GF-D8 (cell line): ENCODE results near the gene MYBPC1.
"Not testable (repeated sequence)": the region's sequence is repeated elsewhere in the genome, so short reads cannot be mapped to it uniquely, and the experiment has no call there.

Experiments used
- DNase-seq: peaks from one replicate; lab custom pipeline; 2025; lab: John Stamatoyannopoulos, UW

MYBPC1 gene

GRCh38 chr12:101653503-101653902 is 58.7 kb downstream of the MYBPC1 start:
- no peak for DNase-seq

DNA sequence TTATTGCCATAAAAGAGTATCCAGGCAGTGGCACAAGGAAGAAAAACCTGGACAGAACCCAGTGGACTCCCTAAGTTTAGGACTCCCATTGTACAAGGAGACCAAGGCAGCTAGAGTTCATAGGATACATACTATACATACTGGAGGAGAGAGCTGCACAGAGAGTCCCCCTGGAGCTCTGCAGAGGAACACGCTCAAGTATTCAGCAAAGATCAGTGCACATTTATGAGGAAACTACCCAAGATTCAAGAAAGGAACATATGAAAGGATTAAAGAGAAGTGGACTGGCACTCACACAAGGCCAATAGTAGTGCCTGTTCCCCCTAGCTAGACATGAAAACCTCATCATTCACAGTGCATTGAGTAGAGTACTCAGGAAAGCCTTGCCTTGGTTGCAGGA is 59.7 kb downstream of the MYBPC1 start:
- no peak for DNase-seq

DNA sequence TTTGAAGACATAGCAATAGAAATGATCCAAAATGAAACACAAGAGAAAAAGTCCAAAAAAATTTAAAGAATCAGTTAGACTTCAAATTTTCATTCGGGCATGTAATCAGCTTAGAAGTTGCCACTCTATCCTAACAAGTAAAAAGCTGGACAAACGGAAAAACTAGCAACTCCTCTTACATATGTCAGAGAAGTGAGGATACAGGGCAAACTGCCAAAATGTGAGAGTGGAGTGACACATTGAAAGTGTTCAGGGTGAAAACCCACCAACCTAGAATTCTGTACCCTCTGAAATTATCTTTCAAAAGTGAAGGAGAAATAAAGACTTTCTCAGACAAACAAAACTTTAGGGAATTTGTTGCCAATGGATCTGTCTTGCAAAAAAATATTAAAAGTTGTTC is 60.6 kb downstream of the MYBPC1 start:
- no peak for DNase-seq

GRCh38 chr12:101660662-101661061 is 65.9 kb downstream of the MYBPC1 start:
- DNase-seq, result not testable (repeated sequence)

- no peak for DNase-seq
These were observed 68.5 kb downstream of the MYBPC1 start for GRCh38 chr12:101663298-101663697.

GRCh38 chr12:101664992-101665391 is 70.2 kb downstream of the MYBPC1 start:
- no peak for DNase-seq

- DNase-seq, result no peak
These were observed 71.4 kb downstream of the MYBPC1 start for GRCh38 chr12:101666052-101666728.

DNA sequence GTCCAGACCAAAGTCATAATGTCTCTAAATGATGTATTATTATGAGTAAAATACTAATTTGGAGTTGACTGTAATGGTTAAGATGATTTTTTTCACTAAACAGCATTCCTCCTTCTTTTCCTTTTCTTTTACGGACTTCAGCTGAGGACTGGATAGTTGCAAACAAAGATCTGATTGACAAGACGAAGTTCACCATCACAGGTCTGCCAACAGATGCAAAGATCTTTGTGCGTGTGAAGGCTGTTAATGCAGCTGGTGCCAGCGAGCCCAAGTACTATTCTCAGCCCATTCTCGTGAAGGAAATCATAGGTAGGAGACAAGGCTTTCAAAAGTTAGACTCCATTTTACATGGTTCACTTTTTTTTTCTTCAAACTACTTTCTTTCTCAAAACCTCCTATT is 72.8 kb downstream of the MYBPC1 start:
- DNase-seq, result no peak

DNA sequence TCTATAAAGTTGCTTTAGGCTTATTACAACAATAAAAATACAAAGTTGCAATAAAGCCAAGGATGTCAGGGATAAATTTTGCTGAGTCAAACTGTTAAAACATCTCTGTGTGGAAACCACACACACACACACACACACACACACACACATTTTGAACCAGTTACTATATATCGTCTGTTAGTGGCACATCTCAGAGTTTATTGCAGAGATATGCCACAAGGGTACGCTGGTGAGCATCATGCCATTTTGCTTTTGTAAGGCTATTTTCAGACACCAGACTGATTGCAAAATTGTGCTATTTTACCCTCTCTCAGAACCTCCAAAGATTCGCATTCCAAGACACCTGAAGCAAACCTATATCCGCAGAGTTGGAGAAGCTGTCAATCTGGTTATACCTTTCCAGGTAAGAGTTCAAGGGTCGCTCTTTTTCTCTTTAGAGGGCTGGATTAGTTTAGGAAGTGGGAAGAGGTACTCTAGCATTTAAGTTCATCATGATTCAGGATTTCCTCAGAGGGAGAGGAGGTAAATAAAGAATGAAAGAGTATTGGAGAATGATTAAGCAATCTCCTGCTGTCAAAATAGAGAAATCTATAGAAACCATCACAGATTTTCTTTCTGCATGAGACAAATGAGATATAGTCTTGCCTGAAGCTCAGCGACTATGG is 75.4 kb downstream of the MYBPC1 start:
- peak; percentile 73 for DNase-seq

DNA sequence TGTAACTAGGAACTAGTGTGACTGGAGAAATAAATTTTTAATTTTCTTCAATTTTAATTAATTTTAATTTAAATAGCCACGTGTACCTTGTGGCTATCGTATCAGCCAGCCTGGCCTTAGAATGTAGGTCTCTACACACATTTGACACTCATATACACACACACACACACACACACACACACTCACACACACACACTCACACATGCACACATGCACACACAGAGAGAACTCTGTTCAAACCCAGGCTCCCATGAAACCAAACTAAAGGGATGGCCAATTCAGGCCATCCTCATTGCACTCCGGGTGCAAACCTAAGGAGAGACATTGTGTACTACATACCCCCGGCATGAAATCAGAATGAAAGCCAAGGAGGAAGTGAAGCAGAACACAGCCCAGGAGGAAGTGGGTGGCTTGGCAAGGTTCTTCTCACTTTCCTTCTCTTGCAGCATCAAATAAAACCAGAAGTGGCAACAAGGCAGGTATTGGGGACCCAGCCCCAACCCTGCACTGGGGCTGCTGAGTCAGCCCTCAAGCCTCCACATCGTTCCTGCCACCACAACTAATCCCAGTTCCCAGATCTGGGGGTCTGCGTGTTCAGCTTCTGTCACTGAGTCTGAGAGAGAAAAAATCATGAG is 76.5 kb downstream of the MYBPC1 start:
- peak; percentile 86 for DNase-seq

- DNase-seq, result no peak
These were observed 77.1 kb downstream of the MYBPC1 start for GRCh38 chr12:101671833-101672232.

DNA sequence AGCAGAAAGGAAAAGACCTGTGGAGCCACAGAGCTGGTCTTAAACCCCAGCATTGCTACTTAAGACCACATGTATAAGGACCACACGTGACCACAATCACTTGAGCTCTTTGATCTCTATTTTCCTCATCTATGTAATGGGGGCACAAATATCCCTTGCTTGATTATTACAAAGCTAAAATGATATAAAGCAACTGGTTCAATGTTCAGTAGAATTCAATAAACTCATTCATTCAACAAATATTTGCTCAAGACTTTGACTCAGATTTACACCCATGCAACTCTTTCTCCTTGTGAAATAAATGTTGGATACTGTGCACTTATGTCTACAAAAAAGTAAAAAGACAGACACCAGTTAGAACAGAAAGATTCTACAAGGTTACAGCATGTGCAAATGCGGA is 80.8 kb downstream of the MYBPC1 start:
- DNase-seq, result no peak

DNA sequence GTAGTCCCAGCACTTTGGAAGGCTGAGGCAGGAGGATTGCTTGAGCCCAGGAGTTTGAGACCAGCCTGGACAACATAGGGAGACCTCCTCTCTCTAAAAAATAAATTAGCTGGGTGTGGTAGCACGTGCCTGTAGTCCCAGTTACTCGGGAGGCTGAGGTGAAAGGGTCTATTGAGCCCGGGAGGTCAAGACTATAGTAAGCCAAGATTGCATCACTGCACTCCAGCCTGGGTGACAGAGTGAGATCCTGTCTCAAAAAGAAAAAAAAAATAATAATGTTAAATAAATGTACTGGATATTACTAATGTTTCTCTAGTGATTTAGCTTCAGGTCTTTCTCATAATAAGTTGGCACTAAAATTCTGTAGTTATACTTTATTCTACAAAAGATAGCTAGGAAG is 81.7 kb downstream of the MYBPC1 start:
- DNase-seq, result not testable (repeated sequence)

DNA sequence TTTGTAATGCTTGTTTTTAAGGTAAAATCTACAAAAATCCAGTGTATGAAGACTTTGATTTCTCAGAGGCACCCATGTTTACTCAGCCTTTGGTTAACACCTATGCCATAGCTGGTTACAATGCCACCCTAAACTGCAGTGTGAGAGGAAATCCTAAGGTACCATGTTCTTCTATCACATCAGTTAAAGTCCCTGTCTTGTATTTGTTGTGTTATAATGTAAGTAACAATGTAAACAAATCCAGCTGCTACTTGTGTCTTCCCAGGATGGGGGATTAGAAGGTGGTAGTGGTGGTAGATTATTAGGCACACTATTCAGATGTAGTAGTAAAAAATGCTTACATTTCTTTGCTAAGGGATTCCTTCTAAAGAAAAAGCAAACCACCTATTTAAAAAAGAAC is 83.3 kb downstream of the MYBPC1 start:
- DNase-seq, result no peak

GRCh38 chr12:101680240-101680639 is 85.5 kb downstream of the MYBPC1 start:
- DNase-seq, result no peak

- no peak for DNase-seq
These were observed 85.9 kb downstream of the MYBPC1 start for GRCh38 chr12:101680647-101681046.

- not testable (repeated sequence) for DNase-seq
These were observed 86.9 kb downstream of the MYBPC1 start for GRCh38 chr12:101681627-101682026.

DNA sequence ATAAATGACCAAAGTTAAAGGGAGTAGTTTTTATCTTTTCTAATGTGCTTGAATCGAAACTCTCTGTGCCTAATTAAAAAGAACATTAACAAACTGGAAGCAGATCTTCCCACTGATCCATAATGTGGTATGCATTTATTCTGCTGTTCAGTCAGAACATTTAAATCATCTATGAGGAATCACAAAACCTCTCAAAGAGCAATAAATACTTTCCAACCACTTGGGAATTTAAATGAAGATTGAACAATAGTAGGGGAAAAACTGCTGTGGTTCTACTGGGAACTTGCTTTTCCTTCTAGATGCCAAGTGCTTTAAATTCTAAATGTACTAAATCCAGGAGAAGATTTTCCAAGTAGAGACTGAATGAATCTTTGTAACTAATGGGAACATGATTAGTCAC is 90.3 kb downstream of the MYBPC1 start:
- no peak for DNase-seq

DNA sequence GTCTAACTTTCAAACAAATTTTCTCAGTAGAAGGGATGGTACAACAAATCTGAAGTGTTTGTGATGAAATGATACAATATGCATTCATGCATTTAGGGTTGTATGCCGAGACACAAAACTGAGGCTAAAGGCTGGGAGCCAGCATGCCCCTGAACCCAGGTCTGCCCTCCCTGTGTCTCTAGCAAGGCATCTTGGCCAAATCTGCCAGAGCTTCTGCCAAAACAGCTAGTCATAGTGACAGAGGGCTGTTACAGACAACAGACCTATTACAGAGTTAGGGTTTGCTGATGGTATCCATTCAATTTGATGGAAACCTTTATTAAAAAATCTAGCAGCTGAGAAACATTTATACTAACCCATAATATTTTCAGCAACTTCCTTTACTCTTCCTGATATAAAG is 91.4 kb downstream of the MYBPC1 start:
- no peak for DNase-seq

- no peak for DNase-seq
These were observed 95.8 kb downstream of the MYBPC1 start for GRCh38 chr12:101690544-101691098.

DNA sequence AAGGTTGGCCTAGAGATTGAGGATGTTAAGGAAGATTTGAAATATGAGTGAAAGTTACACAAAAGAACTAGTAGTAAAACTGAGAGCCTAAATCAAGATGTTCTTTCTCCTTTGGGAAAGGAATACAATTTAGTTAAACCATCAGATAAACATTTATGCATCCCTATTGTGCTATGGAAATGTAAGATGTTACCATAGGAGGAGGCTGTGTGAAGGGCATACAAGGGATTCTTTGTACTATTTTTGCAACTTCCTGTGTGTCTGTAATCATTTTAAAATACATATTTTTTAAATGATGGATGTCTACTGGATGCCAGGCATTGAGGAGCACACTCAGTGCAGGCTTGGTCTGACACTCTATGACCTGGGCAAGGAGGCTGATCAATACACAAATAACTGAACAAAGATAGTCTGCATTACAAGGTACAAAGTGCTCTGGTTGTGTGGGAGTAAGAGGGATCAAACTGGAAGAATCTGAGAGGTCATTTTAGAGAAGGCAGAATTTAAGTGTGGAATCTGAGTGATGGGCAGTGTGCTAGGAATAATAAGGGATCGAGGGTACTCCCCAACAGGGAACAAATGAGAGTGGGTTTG is 96.8 kb downstream of the MYBPC1 start:
- DNase-seq, result no peak

- DNase-seq, result no peak
These were observed 99.6 kb downstream of the MYBPC1 start for GRCh38 chr12:101694297-101694848.
